Psoas muscle (tissue), 8 donors: ENCODE data around the gene MUC5B. TPM values are rescaled to one million over a fixed set of nuclear protein-coding genes. Genes with fewer than 3 reads are reported as not detected.

ENCODE experiments used
- ATAC-seq, 4 donors: fragments of 200-7000 bp; cut with Tn5 transposase; one replicate each; pipeline ENCODE4 v1.9.1; 2020; ENCODE audit warnings: moderate library complexity in 3 of 4, mild to moderate bottlenecking in 2 of 4
- DNase-seq, 2 donors: peaks; one replicate each; pipeline ENCODE4 v3.0.0-alpha.2; 2020
- H3K27ac ChIP-seq: fragments of 200-600 bp; one replicate; pipeline ENCODE4 v1.8.0; 2022
- H3K27me3 ChIP-seq, 3 donors: fragments of 200-600 bp in 1 of 3; one replicate each; pipeline versions ENCODE4 v1.6.1 to v1.8.0; 2013 to 2022; ENCODE audit warnings: low read length in 2 of 3, mild to moderate bottlenecking in 2 of 3, moderate library complexity in 1 of 3; ENCODE audit not compliant: insufficient read depth in 3 of 3
- H3K36me3 ChIP-seq, 2 donors: fragments of 200-600 bp in 1 of 2; one replicate each; pipeline versions ENCODE4 v1.6.1 to v1.8.0; 2013 to 2022; ENCODE audit warnings: low read depth in 1 of 2, mild to moderate bottlenecking in 1 of 2, moderate library complexity in 1 of 2; ENCODE audit not compliant: insufficient read depth in 1 of 2
- H3K4me1 ChIP-seq: fragments of 200-600 bp; one replicate; pipeline ENCODE4 v1.8.0; 2022
- H3K4me3 ChIP-seq: fragments of 200-600 bp; one replicate; pipeline ENCODE4 v1.8.0; 2022; ENCODE audit warnings: mild to moderate bottlenecking
- H3K9me3 ChIP-seq: fragments of 200-600 bp; one replicate; pipeline ENCODE4 v1.8.0; 2022
- WGBS, 3 donors: extraction: QIAGEN DNeasy Blood & Tissue Kit; methylation state at CpG; one replicate each; pipeline versions ENCODE4 v1.1.6 to v1.1.7; 2013; 5-methylcytosine and 5-hydroxymethylcytosine counted together
- intact Hi-C, 2 donors: fragments of 100-400 bp; cut with DNase I; formaldehyde crosslinking; loops; one replicate each; pipeline versions ENCODE4 v1.11.0 to v1.14.2; 2022
- polyA plus RNA-seq, 3 donors: library from polyadenylated mRNA; stranded (reverse); fragments of 200-250 nt; gene quantifications; one replicate each; pipeline ENCODE4 v1.2.3, GENCODE V29; 2013
- total RNA-seq, 4 donors: library from RNA; stranded (reverse); fragmentation: NEBNext Ultra II Directional in 2 of 4; extraction: Animal tissue kit (Norgen Biotek cat#: 25700) in 2 of 4; gene quantifications; one replicate each; pipeline versions ENCODE4 v1.2.1 to v1.2.4, GENCODE V29; 2021 to 2023
- TF ChIP-seq, protein P1 (sequence below): fragments of 200-600 bp; IDR thresholded peaks from one replicate; pipeline ENCODE4 v1.8.0; 2022; ENCODE audit warnings: antibody characterized with exemption
- donor health status: healthy with polysubstance abuse.
- donor health status: DM: no; HTN: no; CAD: no; lungs with moderate emphysema.
- donor health status: Bipolar disorder and iron deficiency.
- donor health status: healthy.
- donor health status: DM: yes; HTN: yes; CAD: no.
- donor health status: DM: no; HTN: no; CAD: no.
- donor health status: DM: no; HTN: no; CAD: no.
- donor health status: DM: yes; HTN: yes; CAD: no.

MUC5B gene
- total and polyA plus RNA-seq, 7 donors, result under 0.01 to 0.41 (median 0.11) TPM; not detected in 3

DNA sequence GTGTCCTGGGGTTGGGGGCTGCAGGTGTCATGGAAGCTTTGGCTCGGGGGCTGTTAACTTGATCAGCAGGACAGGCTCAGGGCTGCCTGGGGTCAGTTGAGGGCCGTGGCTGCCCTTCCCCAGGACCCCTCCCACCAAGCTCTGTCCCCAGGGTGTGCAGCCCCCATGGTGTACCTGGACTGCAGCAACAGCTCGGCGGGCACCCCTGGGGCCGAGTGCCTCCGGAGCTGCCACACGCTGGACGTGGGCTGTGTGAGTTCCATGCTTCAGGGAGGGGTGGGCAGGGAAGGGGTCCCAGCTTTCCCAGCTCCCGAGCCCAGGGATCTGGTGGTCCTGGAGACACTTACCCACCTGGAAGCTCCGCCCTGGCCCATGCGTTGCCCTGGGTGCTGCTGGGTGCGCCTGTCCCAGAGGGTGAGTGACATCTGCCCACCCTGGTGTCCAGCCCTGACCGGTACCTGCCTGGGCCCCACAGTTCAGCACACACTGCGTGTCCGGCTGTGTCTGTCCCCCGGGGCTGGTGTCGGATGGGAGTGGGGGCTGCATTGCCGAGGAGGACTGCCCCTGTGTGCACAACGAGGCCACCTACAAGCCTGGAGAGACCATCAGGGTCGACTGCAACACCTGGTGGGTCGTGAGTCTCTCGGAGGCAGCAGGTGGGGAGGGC, 11.3 kb downstream of the MUC5B start:
- H3K36me3 ChIP-seq, result no peaks in the 10 kb centered on the region
- H3K9me3 ChIP-seq, result no peaks in the 10 kb centered on the region
- H3K4me1 ChIP-seq, result no peaks in the 10 kb centered on the region
- intact Hi-C loops, result no loop called here
- 60 to 63% (median 60%) methylated on average over 16 to 22 of the region's 22 CpGs for WGBS, 3 donors
- TF ChIP-seq, protein P1, sequence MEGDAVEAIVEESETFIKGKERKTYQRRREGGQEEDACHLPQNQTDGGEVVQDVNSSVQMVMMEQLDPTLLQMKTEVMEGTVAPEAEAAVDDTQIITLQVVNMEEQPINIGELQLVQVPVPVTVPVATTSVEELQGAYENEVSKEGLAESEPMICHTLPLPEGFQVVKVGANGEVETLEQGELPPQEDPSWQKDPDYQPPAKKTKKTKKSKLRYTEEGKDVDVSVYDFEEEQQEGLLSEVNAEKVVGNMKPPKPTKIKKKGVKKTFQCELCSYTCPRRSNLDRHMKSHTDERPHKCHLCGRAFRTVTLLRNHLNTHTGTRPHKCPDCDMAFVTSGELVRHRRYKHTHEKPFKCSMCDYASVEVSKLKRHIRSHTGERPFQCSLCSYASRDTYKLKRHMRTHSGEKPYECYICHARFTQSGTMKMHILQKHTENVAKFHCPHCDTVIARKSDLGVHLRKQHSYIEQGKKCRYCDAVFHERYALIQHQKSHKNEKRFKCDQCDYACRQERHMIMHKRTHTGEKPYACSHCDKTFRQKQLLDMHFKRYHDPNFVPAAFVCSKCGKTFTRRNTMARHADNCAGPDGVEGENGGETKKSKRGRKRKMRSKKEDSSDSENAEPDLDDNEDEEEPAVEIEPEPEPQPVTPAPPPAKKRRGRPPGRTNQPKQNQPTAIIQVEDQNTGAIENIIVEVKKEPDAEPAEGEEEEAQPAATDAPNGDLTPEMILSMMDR, result no peak
- no peak overlapping the region for H3K4me3 ChIP-seq
- peak; percentile 12 to 35 for DNase-seq
- peaks cover 0 to 28% (median 7%) of the 10 kb centered on the region in 3 donors for H3K27me3 ChIP-seq
- no peak overlapping the region for H3K27ac ChIP-seq
- ATAC-seq, result no peak

DNA sequence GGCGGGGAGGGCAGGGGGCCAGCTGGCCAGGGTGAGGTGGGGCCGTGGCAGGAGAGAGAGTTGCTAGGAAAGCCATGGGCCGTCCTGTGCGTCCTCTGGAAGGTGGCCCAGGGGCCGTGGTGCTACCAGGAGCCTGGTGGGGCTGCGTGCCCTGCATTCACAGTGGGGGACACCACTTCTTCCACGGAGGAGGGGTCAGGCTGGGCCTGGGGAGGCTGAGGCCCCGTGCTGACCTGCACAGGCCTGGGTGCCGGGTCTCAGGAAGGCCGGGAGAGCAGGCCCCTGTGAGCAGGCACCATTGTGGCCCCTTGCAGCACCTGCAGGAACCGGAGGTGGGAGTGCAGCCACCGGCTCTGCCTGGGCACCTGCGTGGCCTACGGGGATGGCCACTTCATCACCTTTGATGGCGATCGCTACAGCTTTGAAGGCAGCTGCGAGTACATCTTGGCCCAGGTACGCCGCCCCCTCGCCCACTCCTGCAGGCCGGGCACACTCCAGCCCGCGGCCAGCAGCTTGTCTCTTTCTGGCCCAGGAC, 12.0 kb downstream of the MUC5B start:
- H3K27me3 ChIP-seq, result peaks cover 0 to 22% (median 7%) of the 10 kb centered on the region in 3 donors
- 76 to 82% (median 78%) methylated on average over 20 to 23 of the region's 23 CpGs for WGBS, 3 donors
- no peaks in the 10 kb centered on the region for H3K4me1 ChIP-seq
- H3K4me3 ChIP-seq, result no peak overlapping the region
- peak; percentile 11 to 36 for DNase-seq
- ATAC-seq, result no peak
- no peak overlapping the region for H3K27ac ChIP-seq
- TF ChIP-seq, protein P1, result no peak
- no peaks in the 10 kb centered on the region for H3K36me3 ChIP-seq
- no peaks in the 10 kb centered on the region for H3K9me3 ChIP-seq
- intact Hi-C loops, result no loop called here

DNA sequence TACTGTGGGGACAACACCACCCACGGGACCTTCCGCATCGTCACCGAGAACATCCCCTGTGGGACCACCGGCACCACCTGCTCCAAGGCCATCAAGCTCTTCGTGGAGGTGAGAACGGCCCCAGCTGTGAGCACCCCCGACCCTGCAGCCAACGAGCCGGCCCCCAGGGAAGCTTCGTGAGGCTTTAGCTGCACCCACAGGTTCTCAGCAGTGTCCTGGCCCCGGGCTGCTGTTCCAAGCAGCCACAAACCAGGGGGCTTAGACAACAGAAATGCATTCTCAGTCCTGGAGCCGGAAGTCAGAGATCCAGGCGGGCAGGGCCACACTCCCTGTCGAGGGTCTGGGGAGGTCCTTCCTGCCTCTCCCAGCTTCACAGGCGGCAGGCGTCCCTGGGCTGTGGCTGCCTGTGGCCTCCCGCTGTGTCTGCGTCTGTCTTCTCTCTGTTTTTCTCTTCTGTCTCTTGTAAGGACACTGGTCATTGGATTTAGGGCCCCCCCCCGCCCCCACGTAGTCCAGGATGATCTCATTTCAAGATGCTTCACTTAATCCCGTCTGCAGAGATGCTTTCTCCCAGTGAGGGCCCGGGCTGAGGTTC, 12.5 kb downstream of the MUC5B start:
- ATAC-seq, result no peak
- no peaks in the 10 kb centered on the region for H3K9me3 ChIP-seq
- H3K36me3 ChIP-seq, result no peaks in the 10 kb centered on the region
- intact Hi-C loops, result no loop called here
- H3K4me1 ChIP-seq, result no peaks in the 10 kb centered on the region
- H3K27me3 ChIP-seq, result peaks cover 0 to 16% (median 7%) of the 10 kb centered on the region in 3 donors
- DNase-seq, result peak; percentile 4 to 50
- no peak overlapping the region for H3K4me3 ChIP-seq
- TF ChIP-seq, protein P1, result no peak
- 54 to 62% (median 57%) methylated on average over 23 of the region's 23 CpGs for WGBS, 3 donors
- H3K27ac ChIP-seq, result no peak overlapping the region

DNA sequence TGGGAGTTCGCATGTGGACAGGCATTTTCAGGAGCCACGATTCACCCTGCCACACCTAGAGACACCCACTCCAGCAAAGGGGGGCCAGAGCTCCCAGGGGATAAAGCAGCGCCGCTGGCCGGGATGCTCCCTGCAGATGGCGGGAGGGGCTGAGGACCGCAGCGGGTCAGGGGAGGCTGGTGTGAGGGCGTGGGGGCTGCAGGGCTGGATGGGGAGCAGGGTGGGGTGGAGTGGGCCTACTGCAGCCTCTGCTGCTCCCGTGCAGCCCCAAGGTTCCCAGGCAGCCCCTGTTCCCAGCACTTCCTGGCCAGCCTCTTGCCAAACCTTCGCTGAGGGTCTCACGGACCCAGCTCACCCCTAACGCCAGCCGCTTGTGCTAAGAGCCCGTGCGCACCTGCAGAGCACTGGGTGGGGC, 13.0 kb downstream of the MUC5B start:
- no peak overlapping the region for H3K27ac ChIP-seq
- WGBS, 3 donors, result 56 to 63% (median 60%) methylated on average over 16 of the region's 16 CpGs
- ATAC-seq, result no peak
- H3K27me3 ChIP-seq, result peaks cover 0 to 13% (median 5%) of the 10 kb centered on the region in 3 donors
- no peaks in the 10 kb centered on the region for H3K9me3 ChIP-seq
- intact Hi-C loops, result no loop called here
- H3K36me3 ChIP-seq, result no peaks in the 10 kb centered on the region
- TF ChIP-seq, protein P1, result no peak
- DNase-seq, result peak in 1 of 2 donors; percentile 42
- no peak overlapping the region for H3K4me3 ChIP-seq
- H3K4me1 ChIP-seq, result no peaks in the 10 kb centered on the region
